Measurements from ENCODE around the gene ROBO1.

Gene ROBO1

DNA sequence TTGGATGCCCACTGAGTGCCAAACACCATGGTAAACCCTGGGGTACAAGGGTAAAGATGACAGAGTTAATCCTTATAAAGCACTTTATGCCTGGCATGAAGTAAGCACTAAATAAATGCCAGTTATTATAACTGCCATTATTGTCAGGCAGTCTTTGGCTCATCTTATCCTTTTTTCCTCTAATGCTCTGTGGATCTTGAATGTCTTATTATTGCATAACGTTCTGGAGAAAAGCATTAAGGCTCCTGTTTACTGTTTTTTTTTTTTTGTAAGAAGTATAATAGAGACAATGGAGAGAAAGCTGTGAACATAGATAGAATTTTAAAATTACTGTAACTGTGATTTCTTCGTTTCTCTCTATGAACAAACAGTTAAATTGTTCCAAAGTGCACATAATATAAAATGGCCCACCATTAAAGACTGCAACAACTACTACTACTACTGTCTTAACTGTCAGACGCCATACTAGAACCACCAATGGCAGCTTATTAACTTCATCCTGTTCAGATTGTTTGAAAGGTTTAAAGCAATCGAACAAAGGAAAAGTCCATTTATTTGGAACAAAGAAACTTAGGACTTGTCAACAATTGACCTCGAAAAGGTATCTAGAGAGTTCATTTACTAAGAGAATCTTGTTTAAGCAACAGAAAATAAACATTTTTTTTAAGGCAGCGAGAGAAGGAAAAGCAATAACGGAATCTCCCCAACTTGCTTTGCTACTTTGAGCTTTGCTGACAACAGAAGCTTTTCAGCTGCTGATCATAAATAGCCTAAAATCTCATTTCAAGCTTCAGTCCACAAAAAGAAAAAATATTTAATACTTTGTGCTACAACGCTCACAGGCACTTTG lies 520.7 kb downstream of the ROBO1 start:
- TF ChIP-seq, protein P1, sequence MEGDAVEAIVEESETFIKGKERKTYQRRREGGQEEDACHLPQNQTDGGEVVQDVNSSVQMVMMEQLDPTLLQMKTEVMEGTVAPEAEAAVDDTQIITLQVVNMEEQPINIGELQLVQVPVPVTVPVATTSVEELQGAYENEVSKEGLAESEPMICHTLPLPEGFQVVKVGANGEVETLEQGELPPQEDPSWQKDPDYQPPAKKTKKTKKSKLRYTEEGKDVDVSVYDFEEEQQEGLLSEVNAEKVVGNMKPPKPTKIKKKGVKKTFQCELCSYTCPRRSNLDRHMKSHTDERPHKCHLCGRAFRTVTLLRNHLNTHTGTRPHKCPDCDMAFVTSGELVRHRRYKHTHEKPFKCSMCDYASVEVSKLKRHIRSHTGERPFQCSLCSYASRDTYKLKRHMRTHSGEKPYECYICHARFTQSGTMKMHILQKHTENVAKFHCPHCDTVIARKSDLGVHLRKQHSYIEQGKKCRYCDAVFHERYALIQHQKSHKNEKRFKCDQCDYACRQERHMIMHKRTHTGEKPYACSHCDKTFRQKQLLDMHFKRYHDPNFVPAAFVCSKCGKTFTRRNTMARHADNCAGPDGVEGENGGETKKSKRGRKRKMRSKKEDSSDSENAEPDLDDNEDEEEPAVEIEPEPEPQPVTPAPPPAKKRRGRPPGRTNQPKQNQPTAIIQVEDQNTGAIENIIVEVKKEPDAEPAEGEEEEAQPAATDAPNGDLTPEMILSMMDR (conservative IDR thresholded peaks at IDR 0.05; ENCODE audit: control insufficient read depth, insufficient read depth, low read depth, low read length): no peak
- no peak for DNase-seq (ENCODE audit: low read depth)
- H3K4me3 ChIP-seq (ENCODE audit: control insufficient read depth, low read depth, low read length): no peak overlapping the region

DNA sequence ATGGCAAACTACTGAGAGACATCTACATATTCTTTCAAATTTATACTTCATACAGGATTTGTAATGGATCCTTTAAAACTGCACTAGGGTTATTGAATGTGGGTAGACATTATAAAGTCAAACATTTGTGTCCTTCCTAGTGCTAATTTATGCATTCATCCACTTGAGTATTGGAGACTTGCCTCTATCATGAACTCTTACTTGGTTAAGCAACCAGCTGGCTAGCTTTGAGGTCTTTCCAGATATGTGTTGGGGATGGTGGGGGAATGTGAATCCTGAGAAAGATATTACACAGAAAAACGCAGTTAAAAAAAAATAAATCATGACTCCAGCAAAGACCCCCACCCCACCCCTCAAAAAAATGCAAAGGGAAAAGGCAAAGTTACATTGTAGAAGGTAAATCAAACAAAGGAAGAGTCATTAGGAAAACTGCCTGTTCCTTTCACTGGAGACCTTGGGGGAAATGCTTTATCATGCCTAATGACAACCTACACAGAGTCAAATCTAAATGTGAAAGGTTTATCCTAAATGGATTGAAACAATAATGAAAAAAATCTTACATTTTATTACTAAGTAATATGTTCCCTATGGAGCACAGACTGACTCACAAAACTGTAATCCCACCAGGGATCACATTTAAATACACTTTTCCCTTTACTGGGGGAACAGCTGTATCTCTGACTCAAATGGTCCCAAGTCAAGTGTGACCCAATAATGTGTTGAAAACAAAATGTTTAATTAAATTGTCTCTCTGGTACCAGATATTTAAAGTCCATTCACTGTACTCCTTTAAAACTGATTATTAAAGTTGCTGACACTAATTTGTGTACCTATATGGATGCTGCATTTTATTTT lies 522.3 kb downstream of the ROBO1 start:
- no peak overlapping the region for H3K4me3 ChIP-seq (ENCODE audit: control insufficient read depth, low read depth, low read length)
- DNase-seq (ENCODE audit: low read depth): peak; percentile 20
- TF ChIP-seq, protein P1 (conservative IDR thresholded peaks at IDR 0.05; ENCODE audit: control insufficient read depth, insufficient read depth, low read depth, low read length): no peak

DNA sequence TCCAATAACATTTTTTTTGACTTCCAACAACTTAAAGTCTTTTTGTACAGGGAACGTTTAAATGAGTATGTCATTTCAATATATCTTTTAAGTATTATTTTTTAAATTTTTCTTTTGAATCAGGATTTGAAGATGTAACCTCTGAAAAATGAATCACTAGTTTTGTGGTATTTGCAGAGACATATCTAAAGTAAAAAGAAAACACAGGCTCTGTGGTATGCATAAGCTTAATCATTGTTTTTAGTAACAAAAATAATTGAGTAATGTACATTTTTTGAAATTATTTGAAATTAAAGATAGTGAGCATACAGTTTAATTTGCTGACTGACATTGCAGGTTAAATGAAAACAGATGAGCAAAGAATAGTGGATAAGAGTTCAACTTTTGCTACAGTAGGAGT lies 531.3 kb downstream of the ROBO1 start:
- no peak for DNase-seq (ENCODE audit: low read depth)

DNA sequence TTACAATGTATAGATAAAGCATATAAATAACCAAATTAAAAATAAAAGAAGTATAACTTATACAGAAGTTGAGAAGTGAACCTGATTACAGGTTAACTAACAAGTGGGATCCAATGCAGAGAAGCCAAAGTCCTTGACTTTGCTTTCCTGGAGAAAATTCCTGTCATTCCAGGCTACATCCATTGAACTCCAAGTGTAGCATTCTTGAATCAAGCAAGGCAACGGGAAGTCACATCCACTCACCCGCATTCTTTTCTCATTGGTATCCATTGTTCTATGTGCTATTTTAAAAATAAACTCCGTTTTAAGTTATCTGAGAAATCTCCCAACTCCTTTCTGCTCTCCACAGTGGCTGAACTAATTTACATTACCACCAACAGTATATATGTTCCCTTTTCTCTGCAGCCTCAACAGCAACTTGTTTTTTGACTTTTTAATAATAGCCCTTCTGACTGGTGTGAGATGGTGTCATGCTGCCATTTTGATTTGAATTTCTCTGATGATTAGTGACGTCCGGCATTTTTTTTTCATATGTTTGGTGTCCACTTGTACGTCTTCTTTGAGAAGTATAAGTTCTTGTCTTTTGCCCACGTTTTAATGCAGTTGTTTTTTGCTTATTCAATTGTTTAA lies 534.3 kb downstream of the ROBO1 start:
- no peak overlapping the region for H3K4me3 ChIP-seq (ENCODE audit: control insufficient read depth, low read depth, low read length)
- TF ChIP-seq, protein P1 (conservative IDR thresholded peaks at IDR 0.05; ENCODE audit: control insufficient read depth, insufficient read depth, low read depth, low read length): no peak
- DNase-seq (ENCODE audit: low read depth): no peak

More for the DNA sequence above, 531.3 kb downstream of the ROBO1 start:
- no peak overlapping the region for H3K4me3 ChIP-seq (ENCODE audit: control insufficient read depth, low read depth, low read length)
- TF ChIP-seq, protein P1 (conservative IDR thresholded peaks at IDR 0.05; ENCODE audit: control insufficient read depth, insufficient read depth, low read depth, low read length): no peak

DNA sequence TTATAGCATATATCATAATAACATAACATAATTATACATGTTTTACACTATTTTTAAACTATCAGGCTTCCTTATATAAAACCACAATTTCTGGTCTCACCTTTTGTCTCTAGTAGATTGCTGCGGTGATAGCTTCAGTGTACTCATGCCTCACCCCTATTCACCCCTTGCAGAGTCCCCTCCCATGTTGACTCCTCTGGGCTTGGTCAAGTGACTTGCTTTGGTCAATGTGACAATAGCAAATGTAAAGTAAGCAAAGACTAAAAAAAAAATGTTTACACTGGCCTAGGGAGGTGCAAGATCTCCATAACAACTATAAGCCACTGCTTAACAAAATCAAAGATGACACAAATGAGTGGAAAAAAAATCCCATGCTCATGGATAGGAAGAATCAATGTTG lies 537.5 kb downstream of the ROBO1 start:
- DNase-seq (ENCODE audit: low read depth): no peak
- TF ChIP-seq, protein P1 (conservative IDR thresholded peaks at IDR 0.05; ENCODE audit: control insufficient read depth, insufficient read depth, low read depth, low read length): no peak
- no peak overlapping the region for H3K4me3 ChIP-seq (ENCODE audit: control insufficient read depth, low read depth, low read length)

DNA sequence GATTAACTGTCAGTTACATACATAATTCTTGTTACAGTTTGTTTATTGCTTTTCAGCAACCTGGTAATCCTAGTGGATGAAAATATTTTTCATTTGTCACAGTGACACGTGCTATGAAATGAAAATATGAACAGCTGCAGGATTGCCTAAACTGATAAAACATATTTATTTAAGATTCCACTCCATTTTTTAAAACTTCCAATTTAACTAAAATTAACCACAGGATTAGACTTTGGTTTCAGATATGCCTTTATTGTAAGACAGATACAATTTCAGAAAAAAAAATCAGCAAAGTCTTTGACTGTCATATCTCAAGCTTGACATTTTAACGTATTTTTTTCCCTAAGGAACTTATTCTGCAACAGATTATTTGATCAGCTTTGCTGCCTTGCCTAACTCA lies 550.7 kb downstream of the ROBO1 start:
- no peak overlapping the region for H3K4me3 ChIP-seq (ENCODE audit: control insufficient read depth, low read depth, low read length)
- TF ChIP-seq, protein P1 (conservative IDR thresholded peaks at IDR 0.05; ENCODE audit: control insufficient read depth, insufficient read depth, low read depth, low read length): no peak
- DNase-seq (ENCODE audit: low read depth): no peak
